Vagina (tissue), 2 donors: ENCODE measurements around the gene SCAF11. TPM values are rescaled to one million over a fixed set of nuclear protein-coding genes. Genes with fewer than 3 reads are reported as not detected.
A peak's percentile ranks its signal among the peaks of the same experiment; 100 is the strongest.

Source experiments
- DNase-seq, 2 donors: peaks; one replicate each; pipeline ENCODE4 v3.0.0-alpha.2; 2017; ENCODE audit errors: extremely low spot score in 2 of 2
- H3K27ac ChIP-seq: fragments of 200-600 bp; sonication (generic); one replicate; pipeline ENCODE4 v1.5.1; 2019
- H3K27me3 ChIP-seq: fragments of 200-600 bp; sonication (generic); one replicate; pipeline ENCODE4 v1.5.1; 2019
- H3K36me3 ChIP-seq, 2 donors: fragments of 200-600 bp; sonication (generic); one replicate each; pipeline ENCODE4 v1.5.1; 2017 to 2019
- H3K4me1 ChIP-seq: fragments of 200-600 bp; sonication (generic); one replicate; pipeline ENCODE4 v1.5.1; 2019
- H3K4me3 ChIP-seq, 2 donors: fragments of 200-600 bp; sonication (generic); 1 replicate in 1 of 2; 2 replicates in 1 of 2; pipeline ENCODE4 v1.5.1; 2016 to 2019
- H3K9me3 ChIP-seq: fragments of 200-600 bp; sonication (generic); one replicate; pipeline ENCODE4 v1.5.1; 2019
- POLR2A ChIP-seq, 2 donors: fragments of 450-650 bp; IDR thresholded peaks; one replicate each; pipeline ENCODE4 v1.6.1; 2017; ENCODE audit warnings: antibody characterized with exemption in 2 of 2, mild to moderate bottlenecking in 2 of 2, moderate library complexity in 2 of 2
- POLR2AphosphoS5 ChIP-seq, 2 donors: sonication (generic); formaldehyde crosslinking; IDR thresholded peaks; one replicate each; pipeline ENCODE4 v1.9.0; 2017; ENCODE audit warnings: antibody characterized with exemption in 2 of 2, mild to moderate bottlenecking in 2 of 2, low read depth in 1 of 2; ENCODE audit not compliant: insufficient read depth in 1 of 2
- intact Hi-C: fragments of 100-400 bp; cut with DNase I; formaldehyde crosslinking; loops from one replicate; pipeline ENCODE4 v1.15.1; 2023
- total RNA-seq: library from RNA; depleted of rRNA; stranded (reverse); fragments of >200 nt; gene quantifications from one replicate; pipeline ENCODE4 v1.2.3, GENCODE V29; 2016
- TF ChIP-seq, protein P1 (sequence below), 3 experiments: fragments of 450-650 bp in 2 of 3; fragments of 200-600 bp in 1 of 3; sonication (generic) in 1 of 3; IDR thresholded peaks; one replicate each; pipeline ENCODE4 v1.5.1; 2017 to 2019; ENCODE audit warnings: antibody characterized with exemption in 3 of 3, mild to moderate bottlenecking in 2 of 3, moderate library complexity in 2 of 3

The SCAF11 gene
- total RNA-seq, 1 donor from 2014 or later, result 104 TPM

DNA sequence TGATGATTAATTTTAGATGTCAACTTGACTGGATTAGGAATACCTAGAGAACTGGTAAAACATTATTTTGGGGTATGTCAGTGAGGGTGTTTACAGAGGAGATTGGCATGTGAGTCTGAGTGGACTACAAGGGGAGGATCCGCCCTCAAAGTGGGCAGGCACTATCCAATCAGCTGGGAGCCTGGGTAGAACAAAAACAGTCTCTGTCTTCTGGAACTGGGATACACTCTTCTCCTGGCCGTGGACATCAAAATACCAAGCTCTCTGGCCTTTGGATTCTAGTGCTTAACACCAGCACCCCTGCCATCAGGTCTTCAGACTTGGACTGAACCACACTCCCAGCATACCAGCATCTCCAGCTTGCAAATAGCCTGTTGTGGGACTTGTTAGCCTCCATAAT, 4.4 kb upstream of the SCAF11 start:
- H3K27ac ChIP-seq, result no peak overlapping the region
- no peaks in the 10 kb centered on the region for H3K27me3 ChIP-seq
- no peaks in the 10 kb centered on the region for H3K36me3 ChIP-seq
- no peaks in the 10 kb centered on the region for H3K9me3 ChIP-seq
- no peak overlapping the region for H3K4me3 ChIP-seq
- no peak for DNase-seq
- intact Hi-C loops, result no loop called here
- no peaks in the 10 kb centered on the region for H3K4me1 ChIP-seq
- TF ChIP-seq POLR2AphosphoS5 (IDR thresholded peaks at IDR 0.05; ENCODE audit: insufficient read depth in 1 of 2, low read depth in 1 of 2) (no peak), POLR2A (IDR thresholded peaks at IDR 0.05) (no peak)
- TF ChIP-seq, protein P1, sequence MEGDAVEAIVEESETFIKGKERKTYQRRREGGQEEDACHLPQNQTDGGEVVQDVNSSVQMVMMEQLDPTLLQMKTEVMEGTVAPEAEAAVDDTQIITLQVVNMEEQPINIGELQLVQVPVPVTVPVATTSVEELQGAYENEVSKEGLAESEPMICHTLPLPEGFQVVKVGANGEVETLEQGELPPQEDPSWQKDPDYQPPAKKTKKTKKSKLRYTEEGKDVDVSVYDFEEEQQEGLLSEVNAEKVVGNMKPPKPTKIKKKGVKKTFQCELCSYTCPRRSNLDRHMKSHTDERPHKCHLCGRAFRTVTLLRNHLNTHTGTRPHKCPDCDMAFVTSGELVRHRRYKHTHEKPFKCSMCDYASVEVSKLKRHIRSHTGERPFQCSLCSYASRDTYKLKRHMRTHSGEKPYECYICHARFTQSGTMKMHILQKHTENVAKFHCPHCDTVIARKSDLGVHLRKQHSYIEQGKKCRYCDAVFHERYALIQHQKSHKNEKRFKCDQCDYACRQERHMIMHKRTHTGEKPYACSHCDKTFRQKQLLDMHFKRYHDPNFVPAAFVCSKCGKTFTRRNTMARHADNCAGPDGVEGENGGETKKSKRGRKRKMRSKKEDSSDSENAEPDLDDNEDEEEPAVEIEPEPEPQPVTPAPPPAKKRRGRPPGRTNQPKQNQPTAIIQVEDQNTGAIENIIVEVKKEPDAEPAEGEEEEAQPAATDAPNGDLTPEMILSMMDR (IDR thresholded peaks at IDR 0.05), result no peak

DNA sequence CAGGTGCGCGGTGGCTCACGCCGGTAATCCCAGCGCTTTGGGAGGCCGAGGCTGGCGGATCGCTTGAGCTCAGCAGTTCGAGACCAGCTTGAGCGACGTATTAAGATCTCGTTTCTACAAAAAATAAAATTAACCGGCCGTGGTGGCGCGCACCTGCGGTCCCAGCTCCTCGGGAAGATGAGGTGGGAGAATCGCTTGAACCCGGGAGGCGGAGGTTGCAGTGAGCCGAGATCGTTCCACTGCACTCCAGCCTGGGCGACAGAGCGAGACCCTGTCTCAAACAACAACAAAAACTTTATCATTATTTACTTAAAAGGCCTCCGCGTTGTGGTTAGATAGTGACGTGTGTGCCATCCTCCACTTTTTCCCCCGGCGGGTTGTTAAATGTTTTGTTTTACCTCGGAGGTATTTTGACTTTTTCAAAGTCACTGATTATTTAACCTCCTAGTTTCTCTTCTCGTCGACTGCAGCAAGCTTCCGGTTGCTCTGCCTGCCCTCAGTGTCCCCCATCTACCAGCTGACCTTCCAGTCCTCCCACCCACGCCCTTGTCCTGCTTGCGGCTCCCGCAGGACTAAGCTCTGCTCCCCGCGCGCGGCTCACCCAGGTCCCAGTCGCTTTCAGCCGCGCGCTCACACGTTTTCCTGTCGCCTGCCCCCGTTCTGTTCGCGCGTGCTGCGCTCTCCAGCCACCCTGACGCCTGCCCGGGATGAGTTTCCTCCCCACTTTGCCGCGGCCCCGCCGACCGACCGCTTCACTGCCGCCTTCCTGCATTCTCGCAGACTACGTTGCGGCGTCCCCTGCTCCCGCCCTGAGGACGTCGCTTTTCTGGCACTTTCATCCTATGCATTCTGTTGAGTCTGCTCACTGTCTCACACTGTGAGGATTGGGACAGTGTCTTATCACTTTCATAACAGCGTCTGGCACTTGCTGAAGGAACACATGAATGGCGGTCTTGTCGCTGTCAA, 1.2 kb upstream of the SCAF11 start:
- Histone ChIP-seq H3K27me3 (no peaks in the 10 kb centered on the region), H3K27ac (peak overlapping the region; percentile 99), H3K9me3 (no peaks in the 10 kb centered on the region), H3K4me1 (peaks cover 28% of the 10 kb centered on the region), H3K4me3 (peak overlapping the region; percentile 90 to 98), H3K36me3 (no peaks in the 10 kb centered on the region)
- TF ChIP-seq, protein P1 (IDR thresholded peaks at IDR 0.05), result no peak
- peak; percentile 38 to 77 for TF ChIP-seq POLR2AphosphoS5 (IDR thresholded peaks at IDR 0.05; ENCODE audit: insufficient read depth in 1 of 2, low read depth in 1 of 2)
- peak in 1 of 2 donors; percentile 34 for TF ChIP-seq POLR2A (IDR thresholded peaks at IDR 0.05)
- peak in 1 of 2 donors; percentile 89 for DNase-seq
- intact Hi-C loops, result no loop called here

DNA sequence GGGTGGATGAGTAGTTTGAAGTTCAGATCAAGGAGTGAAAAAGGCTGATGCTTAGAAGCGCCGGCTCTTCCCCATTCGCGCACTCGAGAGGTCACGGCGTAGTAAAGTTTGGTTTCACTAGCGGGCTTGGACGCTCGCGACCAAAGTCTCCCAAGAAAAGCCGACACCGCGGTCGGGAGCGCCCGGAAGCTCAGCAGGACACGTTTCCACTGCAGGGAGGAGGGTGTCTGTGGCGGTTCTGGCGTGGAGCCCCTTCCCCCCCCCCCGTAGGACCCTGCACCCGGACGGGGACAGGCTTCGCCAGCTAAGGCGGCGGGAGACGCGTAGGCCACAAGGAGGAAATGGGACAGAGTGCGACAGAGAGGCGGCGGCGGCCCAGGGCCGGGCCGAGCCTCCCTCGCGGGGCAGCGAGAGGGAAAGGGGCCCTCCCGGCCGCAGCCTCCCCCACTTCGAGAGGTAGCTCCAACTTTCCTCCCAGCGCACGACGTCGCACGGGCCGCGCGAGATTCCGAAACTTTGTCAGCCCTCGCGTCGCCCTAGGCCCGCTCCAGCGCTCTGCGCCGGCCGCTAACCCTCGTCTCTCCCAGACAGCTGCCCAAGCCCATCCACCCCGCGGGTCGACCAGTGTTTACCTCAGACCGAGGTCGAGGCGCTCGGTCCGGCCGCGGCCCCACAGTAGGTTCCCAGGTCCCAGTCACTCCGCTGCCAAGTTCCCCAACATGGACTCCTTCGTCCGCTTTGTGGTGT, 480 bp downstream of the SCAF11 start:
- intact Hi-C loops, result loop anchor here (1.0 kb wide), 1 partner anchor 264 kb away; no protein-coding TSS in a partner anchor
- peak in 1 of 2 donors; percentile 10 for TF ChIP-seq POLR2AphosphoS5 (IDR thresholded peaks at IDR 0.05; ENCODE audit: insufficient read depth in 1 of 2, low read depth in 1 of 2)
- TF ChIP-seq, protein P1 (IDR thresholded peaks at IDR 0.05), result no peak
- peak in 1 of 2 donors; percentile 28 for TF ChIP-seq POLR2A (IDR thresholded peaks at IDR 0.05)
- Histone ChIP-seq H3K4me1 (peaks cover 42% of the 10 kb centered on the region), H3K27ac (peak overlapping the region; percentile 99), H3K9me3 (no peaks in the 10 kb centered on the region), H3K36me3 (no peaks in the 10 kb centered on the region), H3K4me3 (peak overlapping the region; percentile 90 to 98), H3K27me3 (no peaks in the 10 kb centered on the region)
- DNase-seq, result peak in 1 of 2 donors; percentile 92

DNA sequence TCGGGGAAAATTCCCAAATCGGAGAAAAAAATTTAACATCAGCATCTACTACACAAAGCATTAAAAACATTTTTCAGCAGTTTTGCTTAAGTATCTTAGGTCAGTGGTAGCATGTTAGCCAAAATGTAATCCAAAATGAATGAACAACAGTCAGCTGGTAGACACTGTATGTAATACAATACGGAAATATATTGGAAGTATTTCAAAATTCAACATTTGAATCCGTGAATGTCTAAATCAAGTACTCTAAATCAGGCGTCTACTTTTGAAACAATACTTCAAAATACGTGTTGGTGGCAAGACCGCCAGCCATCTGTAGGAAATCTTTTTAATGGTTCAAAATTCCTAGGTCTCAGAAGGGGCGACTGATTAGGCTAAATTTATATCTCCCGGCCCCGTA, 1.1 kb downstream of the SCAF11 start:
- TF ChIP-seq POLR2A (IDR thresholded peaks at IDR 0.05) (no peak), POLR2AphosphoS5 (IDR thresholded peaks at IDR 0.05; ENCODE audit: insufficient read depth in 1 of 2, low read depth in 1 of 2) (no peak)
- TF ChIP-seq, protein P1 (IDR thresholded peaks at IDR 0.05), result no peak
- Histone ChIP-seq H3K27me3 (no peaks in the 10 kb centered on the region), H3K4me1 (peaks cover 48% of the 10 kb centered on the region), H3K9me3 (no peaks in the 10 kb centered on the region), H3K36me3 (no peaks in the 10 kb centered on the region), H3K4me3 (peak overlapping the region; percentile 90 to 98), H3K27ac (peak overlapping the region; percentile 99)
- intact Hi-C loops, result no loop called here
- DNase-seq, result no peak
